OCI-LY3 (cell line): ENCODE measurements around the gene TAF1C.

Experiments
- CTCF ChIP-seq: fragments of 200-600, 300-600 bp; sonication (generic); IDR thresholded peaks from 2 replicates; pipeline ENCODE4 v1.5.1; 2014; ENCODE audit warnings: antibody characterized with exemption, low read length, low read depth
- EZH2phosphoT487 ChIP-seq: fragments of 200-600 bp; shearing (Covaris generic); IDR thresholded peaks from 2 replicates; pipeline ENCODE4 v1.6.1; 2018; ENCODE audit warnings: antibody characterized with exemption, mixed run types, low read depth

GRCh38 chr16:84233748-84234147 lies 46.9 kb upstream of the TAF1C start:
- TF ChIP-seq CTCF (no peak), EZH2phosphoT487 (no peak)
